ENCODE measurements around the gene B4GALT2.
A peak's percentile ranks its signal among the peaks of the same experiment; 100 is the strongest.

The B4GALT2 gene

DNA sequence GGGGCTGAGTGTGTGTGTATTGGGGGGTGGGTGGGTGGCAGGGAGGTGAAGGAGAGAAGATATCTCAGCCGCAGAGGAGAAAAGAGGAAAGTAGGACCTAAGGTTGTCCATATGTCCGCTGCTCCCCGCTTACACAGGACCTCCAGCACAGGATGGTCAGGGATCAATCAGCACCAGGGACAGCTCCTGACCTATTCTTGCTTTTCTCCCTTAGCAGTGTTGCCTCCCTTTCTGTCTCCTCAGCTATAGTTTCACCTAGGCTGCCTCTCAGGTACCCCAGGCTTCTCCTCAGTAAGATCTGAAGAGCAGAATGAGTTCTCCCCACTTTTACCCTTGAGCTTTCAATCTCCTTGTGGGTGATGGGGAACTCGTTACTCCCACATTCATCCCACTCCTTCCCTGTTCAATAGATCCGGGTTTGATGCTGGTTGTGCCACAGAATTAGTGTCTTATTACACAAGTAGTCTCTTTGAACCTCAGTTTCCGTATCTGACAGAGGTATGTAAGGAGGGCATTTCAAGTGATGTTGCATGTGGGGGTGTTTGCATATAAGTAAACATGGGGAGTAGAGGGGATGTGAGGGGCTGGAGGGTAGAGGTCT is 10.6 kb upstream of the B4GALT2 start:
- Histone ChIP-seq H3K4me1 (peaks cover 0 to 18% (median 14%) of the 10 kb centered on the region in 4 donors), H3K36me3 (peaks cover 0 to 53% (median 22%) of the 10 kb centered on the region in 3 donors), H3K9me3 (no peaks in the 10 kb centered on the region), H3K27ac (no peak overlapping the region), H3K4me3 (no peak overlapping the region), H3K27me3 (no peaks in the 10 kb centered on the region)
- intact Hi-C loops (cut with DNase I; ENCODE audit: low total_unique reads): no loop called here
- DNase-seq: no peak
- TF ChIP-seq, protein P1, sequence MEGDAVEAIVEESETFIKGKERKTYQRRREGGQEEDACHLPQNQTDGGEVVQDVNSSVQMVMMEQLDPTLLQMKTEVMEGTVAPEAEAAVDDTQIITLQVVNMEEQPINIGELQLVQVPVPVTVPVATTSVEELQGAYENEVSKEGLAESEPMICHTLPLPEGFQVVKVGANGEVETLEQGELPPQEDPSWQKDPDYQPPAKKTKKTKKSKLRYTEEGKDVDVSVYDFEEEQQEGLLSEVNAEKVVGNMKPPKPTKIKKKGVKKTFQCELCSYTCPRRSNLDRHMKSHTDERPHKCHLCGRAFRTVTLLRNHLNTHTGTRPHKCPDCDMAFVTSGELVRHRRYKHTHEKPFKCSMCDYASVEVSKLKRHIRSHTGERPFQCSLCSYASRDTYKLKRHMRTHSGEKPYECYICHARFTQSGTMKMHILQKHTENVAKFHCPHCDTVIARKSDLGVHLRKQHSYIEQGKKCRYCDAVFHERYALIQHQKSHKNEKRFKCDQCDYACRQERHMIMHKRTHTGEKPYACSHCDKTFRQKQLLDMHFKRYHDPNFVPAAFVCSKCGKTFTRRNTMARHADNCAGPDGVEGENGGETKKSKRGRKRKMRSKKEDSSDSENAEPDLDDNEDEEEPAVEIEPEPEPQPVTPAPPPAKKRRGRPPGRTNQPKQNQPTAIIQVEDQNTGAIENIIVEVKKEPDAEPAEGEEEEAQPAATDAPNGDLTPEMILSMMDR (IDR thresholded peaks at IDR 0.05): no peak

DNA sequence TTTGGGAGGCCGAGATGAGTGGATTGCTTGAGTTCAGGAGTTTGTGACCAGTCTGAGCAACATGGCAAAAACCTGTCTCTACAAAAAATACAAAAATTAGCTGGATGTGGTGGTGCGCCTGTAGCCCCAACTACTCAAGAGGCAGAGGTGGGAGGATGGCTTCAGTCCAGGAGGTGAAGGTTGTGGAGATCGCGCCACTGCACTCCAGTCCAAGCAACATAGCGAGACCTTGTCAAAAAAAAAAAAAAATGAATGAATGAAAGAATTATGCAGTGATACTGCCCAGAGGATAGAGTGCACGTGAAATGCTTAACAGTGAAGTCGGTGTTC is 9.6 kb upstream of the B4GALT2 start:
- Histone ChIP-seq H3K27me3 (no peaks in the 10 kb centered on the region), H3K4me3 (peak overlapping the region; percentile 76 to 91), H3K36me3 (peaks cover 0 to 43% (median 17%) of the 10 kb centered on the region in 3 donors), H3K27ac (no peak overlapping the region), H3K9me3 (no peaks in the 10 kb centered on the region), H3K4me1 (peaks cover 0 to 24% (median 18%) of the 10 kb centered on the region in 4 donors)
- intact Hi-C loops (cut with DNase I; ENCODE audit: low total_unique reads): no loop called here
- TF ChIP-seq, protein P1 (IDR thresholded peaks at IDR 0.05): peak in 1 of 2 experiments; percentile 40
- DNase-seq: no peak

DNA sequence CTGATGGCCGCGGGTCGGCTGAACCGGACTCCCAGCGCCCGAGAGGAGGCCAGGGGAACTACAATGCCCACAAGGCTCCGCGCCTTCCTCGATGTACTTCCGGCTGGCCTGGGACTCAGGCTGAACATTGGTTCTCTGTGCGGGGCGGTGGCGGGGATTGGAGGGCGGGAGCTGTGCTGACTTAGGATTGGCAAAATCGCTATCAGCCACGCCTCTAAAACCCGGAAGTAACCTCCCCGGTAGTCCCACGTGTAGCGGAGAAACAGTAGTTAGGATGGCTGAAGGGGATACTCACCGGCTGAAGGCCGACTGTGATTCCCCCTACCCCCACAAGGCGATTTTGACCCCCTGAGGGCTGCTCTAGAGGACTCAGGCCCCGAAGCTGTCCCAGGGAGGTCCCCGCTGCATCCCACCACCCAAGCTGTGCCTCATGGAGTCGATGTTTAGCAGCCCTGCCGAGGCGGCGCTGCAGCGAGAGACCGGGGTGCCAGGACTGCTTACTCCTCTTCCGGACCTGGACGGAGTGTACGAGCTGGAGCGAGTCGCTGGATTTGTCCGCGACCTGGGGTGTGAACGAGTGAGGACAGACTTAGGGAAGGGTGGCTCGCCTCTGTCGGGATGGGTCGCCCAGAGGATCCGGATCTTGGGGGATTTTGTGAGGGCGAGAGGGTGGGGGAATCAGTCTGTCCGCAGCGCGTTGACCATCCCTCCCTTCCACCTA is 9.1 kb upstream of the B4GALT2 start, which contains the start of gene DPH2:
DPH2 (plus strand) TSS at position 265 of the 721 bp plus-strand sequence; CDS start at position 431, 166 bp downstream.
- intact Hi-C loops (cut with DNase I; ENCODE audit: low total_unique reads): no loop called here
- DNase-seq: peak; percentile 98
- no peaks in the 10 kb centered on the region for H3K9me3 ChIP-seq
- peak within 1 kb of the TSS; percentile 33 to 58 for H3K27ac ChIP-seq
- H3K4me3 ChIP-seq: peak within 1 kb of the TSS; percentile 76 to 91
- peaks cover 0 to 39% (median 17%) of the 10 kb centered on the region in 3 donors for H3K36me3 ChIP-seq
- TF ChIP-seq, protein P1 (IDR thresholded peaks at IDR 0.05): no peak
- no peaks in the 10 kb centered on the region for H3K27me3 ChIP-seq
- H3K4me1 ChIP-seq: peaks cover 0 to 24% (median 18%) of the 10 kb centered on the region in 4 donors

DNA sequence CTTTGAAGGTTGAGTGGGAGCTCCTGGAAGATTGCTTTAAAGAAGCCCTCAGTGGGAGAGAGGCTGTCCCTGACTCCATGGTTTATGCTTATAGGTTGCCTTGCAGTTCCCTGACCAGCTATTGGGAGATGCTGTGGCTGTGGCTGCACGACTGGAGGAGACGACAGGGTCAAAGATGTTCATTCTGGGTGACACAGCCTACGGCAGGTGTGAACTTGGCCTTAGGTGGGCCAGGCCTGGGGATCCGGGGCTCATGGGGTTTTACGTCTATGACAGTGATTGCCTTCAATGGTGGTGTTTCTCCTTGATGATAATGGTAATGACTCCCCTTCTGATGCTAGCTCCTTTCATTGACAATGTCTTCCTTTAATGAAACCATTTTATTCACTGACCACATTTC is 8.5 kb upstream of the B4GALT2 start:
- peak overlapping the region; percentile 33 to 58 for H3K27ac ChIP-seq
- no peaks in the 10 kb centered on the region for H3K9me3 ChIP-seq
- no peaks in the 10 kb centered on the region for H3K27me3 ChIP-seq
- H3K36me3 ChIP-seq: peaks cover 0 to 37% (median 17%) of the 10 kb centered on the region in 3 donors
- peaks cover 0 to 26% (median 20%) of the 10 kb centered on the region in 4 donors for H3K4me1 ChIP-seq
- no peak for DNase-seq
- H3K4me3 ChIP-seq: peak overlapping the region; percentile 76 to 91
- TF ChIP-seq, protein P1 (IDR thresholded peaks at IDR 0.05): no peak
- intact Hi-C loops (cut with DNase I; ENCODE audit: low total_unique reads): no loop called here

DNA sequence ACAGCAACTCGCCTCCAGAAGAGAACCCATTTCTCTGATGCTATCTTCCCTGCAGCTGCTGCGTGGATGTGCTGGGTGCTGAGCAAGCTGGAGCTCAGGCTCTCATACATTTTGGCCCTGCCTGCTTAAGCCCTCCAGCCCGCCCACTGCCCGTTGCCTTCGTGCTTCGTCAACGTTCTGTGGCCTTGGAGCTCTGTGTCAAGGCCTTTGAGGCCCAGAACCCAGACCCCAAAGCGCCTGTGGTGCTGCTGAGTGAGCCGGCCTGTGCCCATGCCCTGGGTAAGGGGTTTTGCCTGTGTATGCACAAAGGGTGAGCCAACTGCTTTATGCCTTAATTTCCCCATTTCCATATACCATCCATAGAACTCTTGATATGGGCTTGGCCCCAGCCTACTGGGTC is 8.1 kb upstream of the B4GALT2 start:
- DNase-seq: no peak
- intact Hi-C loops (cut with DNase I; ENCODE audit: low total_unique reads): no loop called here
- H3K9me3 ChIP-seq: no peaks in the 10 kb centered on the region
- H3K27ac ChIP-seq: no peak overlapping the region
- H3K4me3 ChIP-seq: peak overlapping the region in 1 of 2 donors; percentile 91
- H3K27me3 ChIP-seq: no peaks in the 10 kb centered on the region
- TF ChIP-seq, protein P1 (IDR thresholded peaks at IDR 0.05): no peak
- peaks cover 0 to 30% (median 24%) of the 10 kb centered on the region in 4 donors for H3K4me1 ChIP-seq
- peaks cover 0 to 33% (median 13%) of the 10 kb centered on the region in 3 donors for H3K36me3 ChIP-seq
